ENCODE data around the gene SIRPD.

The SIRPD gene

DNA sequence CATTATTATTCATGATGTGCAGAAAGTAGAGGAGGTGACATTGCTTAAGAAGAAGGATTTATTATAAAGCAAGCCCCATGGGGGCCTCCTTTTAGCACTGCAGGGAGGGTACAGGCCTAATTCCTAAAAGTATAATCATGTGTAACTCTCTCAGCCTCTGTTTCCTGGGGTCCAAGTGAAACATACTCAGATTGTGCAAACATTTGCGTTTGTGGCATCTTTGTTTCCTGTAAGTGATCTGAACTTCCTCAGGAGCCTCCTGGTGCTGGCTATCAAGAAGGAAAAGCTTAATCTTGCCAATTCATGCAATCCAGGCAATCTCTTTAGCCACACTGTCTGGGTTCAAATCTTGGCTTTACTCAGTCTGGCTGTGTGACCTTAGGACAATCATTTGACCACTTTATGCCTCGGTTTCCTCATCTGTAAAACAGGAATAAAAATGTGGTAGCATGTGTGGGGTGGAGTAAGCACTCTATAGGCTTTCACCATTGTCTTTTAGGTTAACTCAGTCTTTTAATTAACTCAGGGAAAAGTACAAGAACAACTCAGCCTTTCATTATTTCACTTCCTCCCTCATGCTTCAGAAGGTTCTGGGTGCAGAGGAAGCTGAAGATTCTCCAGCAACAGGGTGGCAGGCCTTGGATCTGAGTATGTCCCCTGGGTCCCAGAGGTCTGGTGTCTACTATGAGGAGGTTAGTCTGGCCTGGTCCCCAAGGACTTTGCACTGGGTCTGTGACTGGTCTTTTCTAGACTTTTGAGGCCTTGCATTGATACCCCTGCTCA is 65.5 kb downstream of the SIRPD start:
- ATAC-seq: no peak

DNA sequence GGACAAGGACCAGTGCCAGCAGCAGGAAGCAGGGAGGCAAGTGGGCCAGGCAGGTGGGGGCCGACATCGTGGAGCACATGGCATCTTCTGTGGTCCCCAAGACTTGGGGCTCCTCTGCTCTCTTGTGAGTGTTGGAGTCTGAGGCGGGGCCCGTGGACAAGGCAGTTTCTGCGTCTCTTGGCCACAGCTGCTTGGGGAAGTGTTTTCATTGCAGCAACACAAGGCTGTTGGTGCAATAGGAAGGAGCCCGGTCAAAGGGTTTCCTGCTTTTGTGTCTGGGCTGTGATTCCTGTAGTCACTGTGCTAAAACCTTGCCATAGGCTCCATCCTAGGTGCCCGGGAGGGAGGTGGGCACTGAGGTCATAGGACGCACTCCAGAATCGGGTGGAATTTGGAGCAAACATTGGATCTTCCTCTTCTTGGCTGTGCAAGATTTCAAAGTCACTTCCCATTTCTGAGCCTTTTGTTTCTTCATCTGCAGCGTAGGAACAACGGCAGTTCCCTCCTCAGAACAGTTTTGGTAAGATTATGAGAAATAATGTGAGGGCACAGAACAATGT is 66.1 kb downstream of the SIRPD start, which contains the start of gene SIRPB2:
TSS of gene SIRPB2 (minus strand) at position 140 of the 560 bp plus-strand sequence. CDS start at position 79, 61 bp downstream.
- no peak for ATAC-seq

DNA sequence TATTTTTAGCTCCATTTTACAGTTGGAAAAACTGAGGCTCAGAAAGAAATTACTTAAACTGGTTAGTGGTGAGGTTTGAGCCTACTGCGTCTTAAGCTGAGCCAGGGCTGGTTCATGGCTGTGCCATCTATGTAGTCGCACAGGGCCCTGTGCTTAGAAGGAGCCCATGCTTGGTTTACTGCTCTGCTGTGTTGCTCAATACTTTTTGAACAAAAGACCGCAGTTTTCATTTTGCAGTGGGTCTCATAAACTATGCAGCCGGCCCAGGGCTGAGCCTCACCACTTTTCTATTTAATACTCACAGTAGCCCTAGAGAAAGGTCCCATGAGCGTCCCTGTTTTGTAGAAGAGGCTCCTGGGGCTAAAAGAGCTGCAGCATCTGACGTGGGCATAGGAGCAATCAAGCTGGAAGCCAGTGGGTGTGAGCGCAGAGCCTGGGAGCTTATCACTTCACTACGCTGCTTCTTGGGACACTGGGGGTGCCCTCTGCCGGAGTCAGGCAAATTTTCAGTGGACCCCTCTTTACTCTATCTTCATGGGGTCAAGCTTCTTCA is 66.8 kb downstream of the SIRPD start:
- ATAC-seq: no peak

DNA sequence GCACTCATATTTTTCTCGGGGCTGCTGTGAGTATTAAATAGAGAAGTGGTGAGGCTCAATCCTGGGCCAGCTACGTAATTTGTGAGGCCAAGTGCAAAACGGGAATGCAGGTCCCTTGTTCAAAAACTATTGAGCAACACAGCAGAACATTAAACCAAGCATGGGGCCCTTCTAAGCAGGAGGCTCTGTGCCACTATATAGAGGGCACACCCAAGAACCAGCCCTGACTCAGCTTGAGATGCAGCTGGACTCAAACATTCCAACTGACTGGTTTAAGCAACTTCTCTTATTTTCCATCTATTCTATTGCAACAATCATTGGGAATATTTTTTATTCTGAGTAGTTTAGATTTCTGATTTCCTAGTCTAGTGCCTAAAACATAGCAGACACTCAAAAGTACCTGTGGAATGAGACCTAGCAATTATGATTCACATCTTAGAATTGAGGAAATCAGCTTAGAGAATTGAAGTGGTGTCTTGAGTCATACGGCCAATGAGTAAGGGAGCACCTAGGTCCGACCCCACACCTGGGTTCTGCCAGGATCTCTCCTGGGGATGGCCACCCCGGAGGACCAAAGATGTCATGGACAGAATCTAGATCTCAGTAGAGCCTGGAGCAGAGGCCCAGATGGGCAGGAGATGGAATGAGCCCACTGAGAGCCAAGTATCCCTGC is 67.6 kb downstream of the SIRPD start:
- no peak for ATAC-seq

DNA sequence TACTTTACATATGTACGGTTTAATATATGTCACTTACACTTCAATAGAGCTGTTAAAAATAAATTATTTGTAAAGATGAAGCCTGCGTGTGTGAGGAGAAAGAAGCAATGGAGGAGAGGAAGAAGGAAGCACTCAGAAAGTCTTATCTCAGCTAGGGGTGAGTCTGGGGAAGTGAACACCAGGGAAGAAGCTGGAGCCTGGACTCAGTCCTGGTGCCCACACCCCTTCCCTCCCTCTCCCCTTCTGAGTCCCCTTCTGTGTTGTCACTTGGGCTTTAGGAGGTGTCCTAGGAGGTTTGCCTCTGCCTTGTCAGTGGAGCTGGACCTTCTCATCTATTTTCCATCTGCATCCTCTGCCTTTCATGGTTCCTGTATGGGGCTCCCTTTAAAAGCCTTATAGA is 68.2 kb downstream of the SIRPD start:
- no peak for ATAC-seq

DNA sequence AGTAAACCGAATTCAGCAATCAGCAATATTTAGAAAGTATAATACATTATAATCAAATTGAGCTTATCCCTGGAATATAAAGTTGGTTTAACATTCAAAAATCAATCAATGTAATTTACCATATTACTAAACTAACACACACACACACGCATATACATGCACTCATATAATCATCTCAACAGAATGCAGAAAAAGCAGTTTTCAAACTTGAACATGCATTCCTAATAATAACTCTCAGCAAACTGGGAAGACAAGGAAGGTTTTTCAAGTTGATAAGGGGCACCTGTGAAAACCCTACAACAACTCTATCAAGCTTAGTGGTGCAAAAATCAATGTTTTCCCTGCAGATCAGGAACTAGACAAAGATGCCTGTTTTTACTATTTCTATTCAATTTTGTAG is 70.9 kb downstream of the SIRPD start:
- no peak for ATAC-seq

DNA sequence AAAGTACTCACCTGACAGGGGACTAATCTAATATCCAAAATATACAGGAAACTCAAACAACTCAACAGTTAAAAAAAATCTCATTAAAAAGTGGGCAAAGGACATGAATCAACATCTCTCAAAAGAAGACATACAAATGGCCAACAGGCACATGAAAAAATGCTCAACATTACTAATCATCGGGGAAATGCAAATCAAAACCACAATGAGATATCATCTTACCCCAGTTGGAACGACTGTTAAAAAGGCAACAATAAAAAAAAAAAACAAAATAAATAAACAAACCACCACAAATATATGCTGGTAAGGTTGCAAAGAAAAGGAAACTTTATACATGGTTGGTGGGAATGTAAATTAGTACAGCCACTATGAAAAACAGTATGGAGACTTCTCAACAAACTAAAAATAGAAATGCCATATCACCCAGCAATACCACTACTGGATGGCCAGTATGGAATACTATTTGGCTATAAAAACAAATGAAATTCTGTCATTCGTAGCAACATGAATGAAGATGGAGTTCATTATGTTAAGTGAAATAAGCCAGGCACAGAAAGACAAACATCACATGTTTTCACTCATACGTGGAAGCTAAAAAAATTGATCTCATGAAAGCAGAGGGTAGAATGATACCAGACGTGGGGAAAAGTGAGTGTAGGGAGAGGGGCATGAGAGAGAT is 72.9 kb downstream of the SIRPD start:
- no peak for ATAC-seq

Measured in activated CD4-positive, CD25-positive, alpha-beta regulatory T cell treated with anti-CD3 and anti-CD28 coated beads, Interleukin-2, amount 50 U/mL, for 24 hours (primary cell).